ENCODE results near the gene MAZ. TPM values are rescaled to one million over a fixed set of nuclear protein-coding genes. Genes with fewer than 3 reads are reported as not detected.
A peak's percentile ranks its signal among the peaks of the same experiment; 100 is the strongest.

The MAZ gene
- total and polyA plus RNA-seq, 2 of the 13 experiments (the other 11 are each of a cell fraction or from before 2014, with no cell fraction given) = 203 to 277 TPM

DNA sequence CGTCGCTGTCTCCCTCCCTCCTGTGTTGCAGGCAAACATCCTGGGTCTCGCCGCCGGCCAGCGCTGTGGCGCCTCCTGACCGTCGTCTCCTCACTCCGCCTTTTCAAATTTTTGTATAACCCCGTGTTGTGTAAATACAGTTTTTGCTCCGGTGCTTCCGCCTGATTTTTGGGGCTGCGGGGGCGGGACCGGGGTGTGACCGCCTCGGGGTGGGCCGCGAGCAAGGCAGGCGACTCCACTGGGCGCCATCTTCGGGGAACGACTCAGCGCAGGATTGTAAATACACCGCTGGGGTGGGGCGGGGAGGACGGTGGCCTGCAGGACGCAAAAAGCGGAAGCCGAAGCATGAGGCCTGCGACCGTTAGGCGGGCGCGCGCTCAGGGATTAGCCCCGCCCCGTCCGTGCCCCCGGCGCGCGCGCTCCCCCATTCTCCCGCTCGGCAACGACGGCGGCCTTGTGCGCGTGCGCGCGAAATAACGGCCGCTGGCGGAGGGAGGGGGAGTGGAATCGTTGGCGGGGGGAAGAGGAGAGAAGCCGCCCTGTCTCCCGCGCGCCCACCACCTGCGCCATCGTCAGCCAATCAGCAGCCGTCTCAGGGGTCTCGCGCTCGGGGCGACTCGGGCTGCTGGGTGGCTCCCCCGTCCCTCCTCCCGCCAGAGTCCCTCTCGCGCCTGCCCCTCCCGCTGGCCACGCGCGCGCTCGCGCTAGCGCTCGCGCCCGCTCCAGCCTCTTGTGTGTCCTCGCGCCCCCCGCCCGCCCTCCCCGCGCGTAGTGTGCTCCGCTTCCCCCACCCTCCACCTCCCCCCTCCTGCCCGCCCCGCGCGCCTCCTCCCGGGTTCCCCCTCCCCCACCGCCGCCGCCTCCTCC lies 864 bp upstream of the MAZ start (continued):
- TF ChIP-seq AKNA (CRISPR knock-in tag; IDR thresholded peaks at IDR 0.05; ENCODE audit: borderline replicate concordance) (no peak), SIN3B (IDR thresholded peaks at IDR 0.05; ENCODE audit: low read length) (peak; percentile 93), CHD2 (IDR thresholded peaks at IDR 0.05; ENCODE audit: low read depth, low read length) (peak; percentile 44), ZNF567 (CRISPR knock-in tag; IDR thresholded peaks at IDR 0.05; ENCODE audit: borderline replicate concordance) (peak; percentile 60; the same call in 1 of the 2 replicates), DMTF1 (CRISPR knock-in tag; IDR thresholded peaks at IDR 0.05) (no peak), ZNF574 (CRISPR knock-in tag; IDR thresholded peaks at IDR 0.05) (peak; percentile 96), DNMT3B (CRISPR knock-in tag; conservative IDR thresholded peaks at IDR 0.05) (no peak; the same call in 1 of the 2 replicates), CREBL2 (CRISPR knock-in tag; IDR thresholded peaks at IDR 0.05; ENCODE audit: borderline replicate concordance) (peak; percentile 88; the same call in 1 of the 2 replicates), CBX2 (IDR thresholded peaks at IDR 0.05; ENCODE audit: low read depth, low read length) (no peak), CBX2 (CRISPR knock-in tag; IDR thresholded peaks at IDR 0.05; ENCODE audit: low read depth) (no peak), ZNF496 (CRISPR knock-in tag; IDR thresholded peaks at IDR 0.05; ENCODE audit: insufficient replicate concordance) (no peak), ZNF143 (CRISPR knock-in tag; IDR thresholded peaks at IDR 0.05) (peak; percentile 61), JARID2 (CRISPR knock-in tag; IDR thresholded peaks at IDR 0.05; ENCODE audit: insufficient replicate concordance) (peak; percentile 94), GLI4 (CRISPR knock-in tag; IDR thresholded peaks at IDR 0.05; ENCODE audit: borderline replicate concordance) (peak; percentile 90; the same call in 1 of the 2 replicates), PAX8 (CRISPR knock-in tag; IDR thresholded peaks at IDR 0.05; ENCODE audit: borderline replicate concordance) (no peak)
- TF ChIP-seq, protein P1, sequence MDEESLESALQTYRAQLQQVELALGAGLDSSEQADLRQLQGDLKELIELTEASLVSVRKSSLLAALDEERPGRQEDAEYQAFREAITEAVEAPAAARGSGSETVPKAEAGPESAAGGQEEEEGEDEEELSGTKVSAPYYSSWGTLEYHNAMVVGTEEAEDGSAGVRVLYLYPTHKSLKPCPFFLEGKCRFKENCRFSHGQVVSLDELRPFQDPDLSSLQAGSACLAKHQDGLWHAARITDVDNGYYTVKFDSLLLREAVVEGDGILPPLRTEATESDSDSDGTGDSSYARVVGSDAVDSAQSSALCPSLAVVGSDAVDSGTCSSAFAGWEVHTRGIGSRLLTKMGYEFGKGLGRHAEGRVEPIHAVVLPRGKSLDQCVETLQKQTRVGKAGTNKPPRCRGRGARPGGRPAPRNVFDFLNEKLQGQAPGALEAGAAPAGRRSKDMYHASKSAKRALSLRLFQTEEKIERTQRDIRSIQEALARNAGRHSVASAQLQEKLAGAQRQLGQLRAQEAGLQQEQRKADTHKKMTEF (CRISPR knock-in tag; IDR thresholded peaks at IDR 0.05) = peak; percentile 99

Measured in HepG2 (cell line).